ENCODE results near the gene ADAMTSL3.
"Not testable (repeated sequence)": the region's sequence is repeated elsewhere in the genome, so short reads cannot be mapped to it uniquely, and the experiment has no call there.

The ADAMTSL3 gene

DNA sequence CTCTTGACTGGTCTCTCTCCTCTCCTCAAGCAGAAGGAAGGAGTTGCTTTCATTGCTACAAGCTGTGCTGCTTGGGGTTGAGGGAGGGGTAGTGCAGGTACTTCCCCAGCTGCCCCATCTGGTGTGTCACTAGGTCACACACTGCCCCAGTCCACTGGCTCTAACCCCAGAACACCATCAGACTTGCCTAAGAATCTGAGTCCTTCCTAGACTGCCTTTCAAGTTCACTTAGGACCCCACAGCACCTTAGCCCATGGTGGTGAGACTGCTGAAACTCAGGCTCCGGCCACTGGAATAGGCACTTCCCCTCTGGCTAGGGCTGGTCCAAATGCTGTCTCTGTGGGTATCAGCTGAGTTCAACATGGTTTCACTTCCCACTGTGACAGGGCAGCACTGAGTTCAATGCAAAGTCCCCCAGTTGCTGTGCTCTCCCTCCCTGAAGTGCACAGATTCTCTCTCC is 301.9 kb downstream of the ADAMTSL3 start:
- Histone ChIP-seq H3K27me3 (ENCODE audit: control insufficient read depth, insufficient read depth, low read length) (no peaks in the 10 kb centered on the region), H3K9ac (ENCODE audit: low read length) (no peak overlapping the region), H3K4me1 (ENCODE audit: control insufficient read depth, insufficient read depth, low read length) (no peaks in the 10 kb centered on the region), H3K27ac (ENCODE audit: low read depth, low read length) (no peak overlapping the region), H3K36me3 (ENCODE audit: control insufficient read depth, insufficient read depth, low read length) (no peaks in the 10 kb centered on the region), H3K4me3 (ENCODE audit: low read depth, low read length) (no peak overlapping the region), H3K9me3 (ENCODE audit: control insufficient read depth, insufficient read depth, low read depth, low read length) (no peaks in the 10 kb centered on the region)

DNA sequence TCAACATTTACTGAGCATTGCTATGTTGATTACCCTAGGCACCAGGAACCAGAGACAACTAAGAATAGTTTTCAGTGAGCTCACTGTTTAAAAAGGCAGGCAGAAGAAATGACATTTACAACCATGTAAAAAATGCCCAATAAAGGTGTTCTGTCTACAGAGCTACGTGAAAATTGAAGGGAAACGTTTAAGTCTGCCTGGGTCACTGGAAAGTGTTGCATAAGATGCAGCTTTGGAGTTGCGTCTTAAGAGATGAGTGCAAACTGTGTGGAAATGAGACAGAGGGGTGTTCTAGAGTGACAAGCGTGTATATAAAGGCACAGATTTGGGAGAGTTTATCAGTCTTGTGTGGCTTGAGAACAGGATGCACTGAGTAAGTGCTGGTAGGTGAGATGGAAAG is 303.0 kb downstream of the ADAMTSL3 start:
- no peaks in the 10 kb centered on the region for H3K27me3 ChIP-seq (ENCODE audit: control insufficient read depth, insufficient read depth, low read length)
- no peak overlapping the region for H3K9ac ChIP-seq (ENCODE audit: low read length)
- no peaks in the 10 kb centered on the region for H3K4me1 ChIP-seq (ENCODE audit: control insufficient read depth, insufficient read depth, low read length)
- no peaks in the 10 kb centered on the region for H3K36me3 ChIP-seq (ENCODE audit: control insufficient read depth, insufficient read depth, low read length)
- H3K4me3 ChIP-seq (ENCODE audit: low read depth, low read length) = no peak overlapping the region
- no peaks in the 10 kb centered on the region for H3K9me3 ChIP-seq (ENCODE audit: control insufficient read depth, insufficient read depth, low read depth, low read length)
- H3K27ac ChIP-seq (ENCODE audit: low read depth, low read length) = no peak overlapping the region

DNA sequence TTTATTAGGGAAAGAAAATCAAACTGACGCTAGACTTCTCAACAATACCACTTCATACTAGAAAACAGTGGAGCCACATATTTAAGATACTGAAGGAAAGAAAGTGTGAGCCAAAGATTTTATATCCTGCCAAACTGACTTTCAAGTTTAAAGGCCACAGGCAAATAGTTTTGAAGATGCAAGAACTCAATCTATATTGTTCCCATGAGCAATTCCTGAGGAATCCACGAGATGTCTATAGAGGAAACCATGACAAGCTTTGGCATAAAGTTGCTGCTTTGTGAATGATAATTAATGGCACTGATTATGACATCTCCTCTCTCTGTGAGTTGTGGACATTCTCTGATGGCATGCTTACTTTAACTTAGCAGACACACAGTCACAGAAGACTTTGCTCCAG is 305.6 kb downstream of the ADAMTSL3 start:
- Histone ChIP-seq H3K36me3 (ENCODE audit: control insufficient read depth, insufficient read depth, low read length) (no peaks in the 10 kb centered on the region), H3K27me3 (ENCODE audit: control insufficient read depth, insufficient read depth, low read length) (no peaks in the 10 kb centered on the region), H3K27ac (ENCODE audit: low read depth, low read length) (no peak overlapping the region), H3K4me3 (ENCODE audit: low read depth, low read length) (no peak overlapping the region), H3K9me3 (ENCODE audit: control insufficient read depth, insufficient read depth, low read depth, low read length) (no peaks in the 10 kb centered on the region), H3K9ac (ENCODE audit: low read length) (no peak overlapping the region), H3K4me1 (ENCODE audit: control insufficient read depth, insufficient read depth, low read length) (no peaks in the 10 kb centered on the region)

DNA sequence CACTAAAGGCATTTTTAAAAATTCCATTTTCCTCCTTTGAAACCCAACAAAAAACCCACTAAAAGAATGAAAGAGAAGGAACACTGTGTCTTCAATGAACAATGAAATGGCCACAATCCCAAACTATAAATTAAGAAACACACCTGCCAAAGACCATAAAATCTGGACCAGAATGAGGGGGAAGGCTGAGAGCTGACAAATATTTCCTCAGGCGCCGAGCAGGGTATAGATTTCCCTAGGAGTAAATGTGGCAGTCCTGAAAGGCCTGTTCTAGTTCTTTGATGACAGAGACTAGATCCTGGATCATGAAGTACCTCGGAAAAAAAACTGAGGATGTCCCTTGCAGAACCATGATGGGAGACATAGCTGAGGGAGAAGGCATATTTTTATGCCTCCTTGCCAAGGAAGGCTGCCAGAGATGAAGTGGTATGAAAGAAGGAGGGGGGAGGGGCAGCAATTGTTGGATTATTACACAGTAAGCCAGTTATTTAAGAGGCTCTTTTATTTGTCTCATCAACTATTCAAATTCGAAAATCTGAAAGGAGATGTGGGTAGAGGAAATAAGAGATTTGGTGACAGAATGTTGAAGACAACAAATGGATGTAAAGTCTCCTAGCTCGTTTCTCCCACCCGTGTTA is 306.4 kb downstream of the ADAMTSL3 start:
- no peak overlapping the region for H3K4me3 ChIP-seq (ENCODE audit: low read depth, low read length)
- H3K9me3 ChIP-seq (ENCODE audit: control insufficient read depth, insufficient read depth, low read depth, low read length) = no peaks in the 10 kb centered on the region
- H3K9ac ChIP-seq (ENCODE audit: low read length) = no peak overlapping the region
- H3K27me3 ChIP-seq (ENCODE audit: control insufficient read depth, insufficient read depth, low read length) = no peaks in the 10 kb centered on the region
- H3K27ac ChIP-seq (ENCODE audit: low read depth, low read length) = no peak overlapping the region
- no peaks in the 10 kb centered on the region for H3K4me1 ChIP-seq (ENCODE audit: control insufficient read depth, insufficient read depth, low read length)
- H3K36me3 ChIP-seq (ENCODE audit: control insufficient read depth, insufficient read depth, low read length) = no peaks in the 10 kb centered on the region

DNA sequence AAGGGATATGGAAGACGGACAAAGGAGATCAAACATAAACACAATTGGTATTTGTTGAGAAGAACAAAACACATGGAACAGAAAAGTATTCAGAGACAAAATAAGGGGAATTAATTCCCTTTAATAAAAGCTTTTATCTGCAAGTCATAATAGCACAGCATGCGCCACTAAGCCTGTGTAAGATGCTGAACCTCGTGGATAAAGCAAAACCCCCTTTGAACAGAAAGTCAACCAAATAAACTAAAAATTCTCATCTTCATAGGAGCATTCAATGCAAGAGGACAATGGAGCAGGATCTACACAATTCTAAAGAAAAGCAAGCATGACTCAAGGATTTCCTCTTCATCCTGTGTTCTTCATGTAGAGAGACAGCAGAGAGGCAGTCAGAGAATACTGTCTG is 307.4 kb downstream of the ADAMTSL3 start:
- no peak overlapping the region for H3K27ac ChIP-seq (ENCODE audit: low read depth, low read length)
- H3K4me1 ChIP-seq (ENCODE audit: control insufficient read depth, insufficient read depth, low read length) = no peaks in the 10 kb centered on the region
- no peaks in the 10 kb centered on the region for H3K9me3 ChIP-seq (ENCODE audit: control insufficient read depth, insufficient read depth, low read depth, low read length)
- H3K9ac ChIP-seq (ENCODE audit: low read length) = no peak overlapping the region
- H3K36me3 ChIP-seq (ENCODE audit: control insufficient read depth, insufficient read depth, low read length) = no peaks in the 10 kb centered on the region
- H3K4me3 ChIP-seq (ENCODE audit: low read depth, low read length) = no peak overlapping the region
- no peaks in the 10 kb centered on the region for H3K27me3 ChIP-seq (ENCODE audit: control insufficient read depth, insufficient read depth, low read length)

DNA sequence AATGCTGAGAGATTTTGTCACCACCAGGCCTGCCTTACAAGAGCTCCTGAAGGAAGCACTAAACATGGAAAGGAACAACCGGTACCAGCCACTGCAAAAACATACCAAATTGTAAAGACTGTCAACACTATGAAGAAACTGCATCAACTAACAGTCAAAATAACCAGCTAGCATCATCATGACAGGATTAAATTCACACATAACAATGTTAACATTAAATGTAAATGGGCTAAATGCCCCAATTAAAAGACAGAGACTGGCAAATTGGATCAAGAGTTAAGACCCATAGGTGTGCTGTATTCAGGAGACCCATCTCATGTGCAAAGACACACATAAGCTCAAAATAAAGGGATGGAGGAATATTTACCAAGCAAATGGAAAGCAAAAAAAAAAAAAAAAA is 311.0 kb downstream of the ADAMTSL3 start:
- H3K4me1 ChIP-seq (ENCODE audit: control insufficient read depth, insufficient read depth, low read length); H3K9ac ChIP-seq (ENCODE audit: low read length); H3K27ac ChIP-seq (ENCODE audit: low read depth, low read length); H3K27me3 ChIP-seq (ENCODE audit: control insufficient read depth, insufficient read depth, low read length); H3K4me3 ChIP-seq (ENCODE audit: low read depth, low read length); H3K36me3 ChIP-seq (ENCODE audit: control insufficient read depth, insufficient read depth, low read length); H3K9me3 ChIP-seq (ENCODE audit: control insufficient read depth, insufficient read depth, low read depth, low read length): not testable (repeated sequence)

DNA sequence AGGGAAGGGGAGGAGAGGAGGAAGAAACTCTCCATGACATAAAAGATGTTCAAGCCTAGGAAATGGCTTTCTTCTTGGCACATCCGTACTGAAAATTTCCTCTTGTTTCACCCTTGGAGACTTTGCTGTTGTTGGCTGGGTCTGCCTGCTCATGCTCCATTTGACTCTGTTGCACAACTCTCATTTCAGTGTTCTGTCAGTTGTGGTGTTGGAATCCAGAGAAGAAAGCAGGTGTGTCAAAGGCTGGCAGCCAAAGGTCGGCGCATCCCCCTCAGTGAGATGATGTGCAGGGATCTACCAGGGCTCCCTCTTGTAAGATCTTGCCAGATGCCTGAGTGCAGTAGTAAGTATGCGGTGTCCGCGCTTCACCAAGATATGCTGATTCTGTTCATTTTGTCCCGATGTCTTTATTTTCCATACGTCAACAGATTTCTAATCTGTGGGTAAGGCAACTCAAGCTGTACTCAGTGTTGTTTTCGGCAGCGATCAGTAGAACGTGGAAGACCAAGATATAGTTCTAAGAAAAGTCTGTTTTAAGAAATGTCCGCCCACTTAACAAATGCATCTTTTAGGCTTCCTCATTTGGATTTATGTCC is 316.5 kb downstream of the ADAMTSL3 start:
- no peaks in the 10 kb centered on the region for H3K27me3 ChIP-seq (ENCODE audit: control insufficient read depth, insufficient read depth, low read length)
- H3K9ac ChIP-seq (ENCODE audit: low read length) = no peak overlapping the region
- no peak overlapping the region for H3K4me3 ChIP-seq (ENCODE audit: low read depth, low read length)
- no peaks in the 10 kb centered on the region for H3K36me3 ChIP-seq (ENCODE audit: control insufficient read depth, insufficient read depth, low read length)
- H3K4me1 ChIP-seq (ENCODE audit: control insufficient read depth, insufficient read depth, low read length) = no peaks in the 10 kb centered on the region
- H3K27ac ChIP-seq (ENCODE audit: low read depth, low read length) = no peak overlapping the region
- H3K9me3 ChIP-seq (ENCODE audit: control insufficient read depth, insufficient read depth, low read depth, low read length) = no peaks in the 10 kb centered on the region

DNA sequence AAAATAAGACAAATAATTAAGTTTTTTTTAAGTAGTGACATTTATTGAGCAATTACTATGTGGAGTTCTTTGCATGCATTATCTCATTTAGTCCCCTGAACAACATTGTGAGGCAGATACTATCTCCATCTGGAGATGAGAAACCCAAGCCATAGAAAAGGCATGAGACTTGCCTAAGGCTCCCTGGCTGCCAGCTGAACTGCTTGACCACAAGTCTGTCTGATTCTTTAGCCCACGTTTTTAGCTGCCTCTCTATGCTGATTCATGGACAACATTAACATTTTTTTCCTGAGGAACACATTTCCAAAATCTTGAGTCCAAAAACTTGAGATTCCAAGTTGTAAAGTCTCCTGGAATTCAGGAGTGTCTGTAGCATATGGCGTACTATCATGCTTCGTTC is 318.1 kb downstream of the ADAMTSL3 start:
- Histone ChIP-seq H3K9ac (ENCODE audit: low read length) (no peak overlapping the region), H3K27me3 (ENCODE audit: control insufficient read depth, insufficient read depth, low read length) (no peaks in the 10 kb centered on the region), H3K4me3 (ENCODE audit: low read depth, low read length) (no peak overlapping the region), H3K9me3 (ENCODE audit: control insufficient read depth, insufficient read depth, low read depth, low read length) (peaks cover 9% of the 10 kb centered on the region), H3K4me1 (ENCODE audit: control insufficient read depth, insufficient read depth, low read length) (no peaks in the 10 kb centered on the region), H3K27ac (ENCODE audit: low read depth, low read length) (no peak overlapping the region), H3K36me3 (ENCODE audit: control insufficient read depth, insufficient read depth, low read length) (no peaks in the 10 kb centered on the region)

DNA sequence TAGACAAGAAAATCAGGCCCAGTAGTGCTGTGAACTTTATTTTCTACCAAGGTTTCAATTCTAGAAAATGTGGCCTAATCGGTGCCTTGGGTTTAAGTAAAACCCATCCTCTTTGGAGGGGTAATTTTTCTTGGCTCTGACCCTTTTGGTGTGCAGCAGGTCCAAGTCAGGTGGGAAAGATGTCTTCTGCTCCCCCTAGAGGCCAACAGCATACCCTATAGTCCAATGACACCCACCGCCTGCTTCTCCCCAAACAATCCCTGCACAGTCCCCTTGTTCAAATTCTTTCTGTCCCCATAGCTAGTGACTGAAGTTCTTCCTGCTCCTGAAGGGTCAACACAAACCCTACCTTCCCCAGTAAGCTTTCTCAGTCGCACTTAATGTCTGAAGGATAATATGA is 319.9 kb downstream of the ADAMTSL3 start:
- H3K27me3 ChIP-seq (ENCODE audit: control insufficient read depth, insufficient read depth, low read length) = no peaks in the 10 kb centered on the region
- H3K9me3 ChIP-seq (ENCODE audit: control insufficient read depth, insufficient read depth, low read depth, low read length) = peaks cover 27% of the 10 kb centered on the region
- no peaks in the 10 kb centered on the region for H3K4me1 ChIP-seq (ENCODE audit: control insufficient read depth, insufficient read depth, low read length)
- no peak overlapping the region for H3K9ac ChIP-seq (ENCODE audit: low read length)
- no peak overlapping the region for H3K4me3 ChIP-seq (ENCODE audit: low read depth, low read length)
- H3K36me3 ChIP-seq (ENCODE audit: control insufficient read depth, insufficient read depth, low read length) = no peaks in the 10 kb centered on the region
- no peak overlapping the region for H3K27ac ChIP-seq (ENCODE audit: low read depth, low read length)

DNA sequence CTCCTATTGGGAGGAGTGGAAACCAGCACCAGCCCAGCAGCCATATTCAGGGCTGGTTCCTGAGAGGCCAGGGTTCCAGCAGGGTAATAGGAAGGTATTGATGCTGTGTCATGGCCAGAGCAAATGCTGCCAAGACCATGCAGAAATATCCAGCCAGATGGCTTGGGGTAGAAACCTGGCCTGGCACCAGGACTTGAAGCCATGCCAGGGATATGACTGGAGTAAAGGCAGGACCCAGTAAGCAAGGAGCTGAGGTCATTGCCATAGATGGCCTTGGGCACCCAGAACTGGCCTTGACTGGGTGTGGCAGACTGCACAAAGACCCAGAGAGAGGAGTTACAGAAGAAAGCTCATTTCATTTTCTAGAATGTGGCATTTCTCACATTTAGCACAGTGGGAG is 324.1 kb downstream of the ADAMTSL3 start:
- no peaks in the 10 kb centered on the region for H3K4me1 ChIP-seq (ENCODE audit: control insufficient read depth, insufficient read depth, low read length)
- H3K9ac ChIP-seq (ENCODE audit: low read length) = no peak overlapping the region
- H3K36me3 ChIP-seq (ENCODE audit: control insufficient read depth, insufficient read depth, low read length) = no peaks in the 10 kb centered on the region
- peaks cover 28% of the 10 kb centered on the region for H3K9me3 ChIP-seq (ENCODE audit: control insufficient read depth, insufficient read depth, low read depth, low read length)
- H3K4me3 ChIP-seq (ENCODE audit: low read depth, low read length) = no peak overlapping the region
- H3K27ac ChIP-seq (ENCODE audit: low read depth, low read length) = no peak overlapping the region
- no peaks in the 10 kb centered on the region for H3K27me3 ChIP-seq (ENCODE audit: control insufficient read depth, insufficient read depth, low read length)

DNA sequence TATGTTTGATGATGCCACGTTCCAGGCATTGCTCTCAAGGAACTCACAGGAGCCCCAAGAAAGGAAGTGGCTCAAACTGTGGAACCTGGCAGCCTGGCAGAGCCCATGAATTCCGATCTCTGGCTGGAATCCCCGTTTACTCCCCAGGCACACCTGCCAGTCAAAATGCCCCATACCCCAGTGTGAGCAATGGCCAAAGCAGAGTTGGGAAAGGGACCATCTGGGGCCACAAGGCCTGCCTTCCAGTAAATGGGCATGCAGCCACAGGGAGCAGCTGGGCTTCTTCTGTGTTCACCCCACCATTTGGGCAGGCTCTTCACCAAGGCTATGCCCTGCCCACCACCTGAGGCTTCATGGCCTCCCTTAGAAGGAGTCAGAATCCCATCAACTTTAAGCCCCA is 324.7 kb downstream of the ADAMTSL3 start:
- no peaks in the 10 kb centered on the region for H3K4me1 ChIP-seq (ENCODE audit: control insufficient read depth, insufficient read depth, low read length)
- H3K9me3 ChIP-seq (ENCODE audit: control insufficient read depth, insufficient read depth, low read depth, low read length) = peaks cover 28% of the 10 kb centered on the region
- H3K27ac ChIP-seq (ENCODE audit: low read depth, low read length) = no peak overlapping the region
- H3K36me3 ChIP-seq (ENCODE audit: control insufficient read depth, insufficient read depth, low read length) = no peaks in the 10 kb centered on the region
- no peak overlapping the region for H3K4me3 ChIP-seq (ENCODE audit: low read depth, low read length)
- H3K27me3 ChIP-seq (ENCODE audit: control insufficient read depth, insufficient read depth, low read length) = no peaks in the 10 kb centered on the region
- no peak overlapping the region for H3K9ac ChIP-seq (ENCODE audit: low read length)
